ENCODE data around the gene LAMB3.
"Not testable (repeated sequence)": the region's sequence is repeated elsewhere in the genome, so short reads cannot be mapped to it uniquely, and the experiment has no call there.

LAMB3 gene

GRCh38 chr1:209652121-209652735, at the start of gene LAMB3:
Gene LAMB3 (minus strand): TSS chr1:209652425. CDS start chr1:209650944, 1,481 bp downstream.
- DNase-seq: no peak

DNA sequence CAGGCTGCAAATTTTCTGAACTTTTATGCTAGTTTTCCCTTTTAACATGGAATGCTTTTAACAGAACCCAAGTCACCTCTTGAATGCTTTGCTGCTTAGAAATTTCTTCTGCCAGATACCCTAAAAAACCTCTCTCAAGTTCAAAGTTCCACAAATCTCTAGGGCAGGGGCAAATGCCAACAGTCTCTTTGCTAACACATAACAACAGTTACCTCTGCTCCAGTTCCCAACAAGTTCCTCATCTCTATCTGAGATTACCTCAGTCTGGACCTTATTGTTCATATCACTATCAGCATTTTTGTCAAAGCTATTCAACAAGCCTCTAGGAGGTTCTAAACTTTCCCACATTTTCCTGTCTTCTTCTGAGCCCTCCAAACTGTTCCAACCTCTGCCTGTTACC, 48.5 kb upstream of the LAMB3 start:
- DNase-seq: not testable (repeated sequence)

DNA sequence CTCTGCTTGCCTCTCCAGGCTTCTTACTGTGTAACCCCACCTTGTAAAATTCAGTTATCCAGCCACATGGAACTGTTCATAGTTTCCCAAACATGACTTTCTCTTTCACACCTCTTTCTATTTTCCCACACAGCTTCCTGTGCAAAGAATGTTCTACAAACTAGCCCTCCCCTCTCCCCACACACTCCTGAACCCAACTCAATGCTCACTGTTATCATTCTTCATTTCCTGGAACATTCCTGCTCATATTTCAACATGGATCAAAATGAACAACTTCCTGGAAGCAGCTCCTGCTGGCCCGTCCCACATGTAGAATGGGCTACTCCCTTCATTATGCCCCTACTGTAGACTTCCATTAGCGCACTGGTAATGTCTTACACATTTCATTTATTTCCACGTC, 44.9 kb upstream of the LAMB3 start:
- DNase-seq: no peak

DNA sequence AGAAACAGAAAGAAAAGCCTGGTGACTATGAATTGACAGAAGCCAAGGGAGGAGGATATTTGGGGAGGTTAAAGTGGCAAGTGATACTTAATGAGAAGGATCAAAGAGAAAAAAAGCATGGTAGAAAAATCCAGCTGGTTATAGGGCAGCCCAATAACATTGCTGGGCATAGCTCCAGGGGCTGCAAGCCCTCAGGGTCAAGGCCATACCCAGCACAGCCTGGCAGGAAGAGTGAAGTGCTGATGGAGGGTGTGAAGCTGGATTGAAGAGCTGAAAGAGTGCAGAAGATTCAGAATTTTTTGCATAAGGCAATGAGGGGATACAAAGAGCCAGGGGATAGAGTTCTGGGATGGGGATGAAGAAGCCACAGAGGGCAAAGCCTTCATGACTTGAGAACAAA, 44.4 kb upstream of the LAMB3 start:
- DNase-seq: no peak

DNA sequence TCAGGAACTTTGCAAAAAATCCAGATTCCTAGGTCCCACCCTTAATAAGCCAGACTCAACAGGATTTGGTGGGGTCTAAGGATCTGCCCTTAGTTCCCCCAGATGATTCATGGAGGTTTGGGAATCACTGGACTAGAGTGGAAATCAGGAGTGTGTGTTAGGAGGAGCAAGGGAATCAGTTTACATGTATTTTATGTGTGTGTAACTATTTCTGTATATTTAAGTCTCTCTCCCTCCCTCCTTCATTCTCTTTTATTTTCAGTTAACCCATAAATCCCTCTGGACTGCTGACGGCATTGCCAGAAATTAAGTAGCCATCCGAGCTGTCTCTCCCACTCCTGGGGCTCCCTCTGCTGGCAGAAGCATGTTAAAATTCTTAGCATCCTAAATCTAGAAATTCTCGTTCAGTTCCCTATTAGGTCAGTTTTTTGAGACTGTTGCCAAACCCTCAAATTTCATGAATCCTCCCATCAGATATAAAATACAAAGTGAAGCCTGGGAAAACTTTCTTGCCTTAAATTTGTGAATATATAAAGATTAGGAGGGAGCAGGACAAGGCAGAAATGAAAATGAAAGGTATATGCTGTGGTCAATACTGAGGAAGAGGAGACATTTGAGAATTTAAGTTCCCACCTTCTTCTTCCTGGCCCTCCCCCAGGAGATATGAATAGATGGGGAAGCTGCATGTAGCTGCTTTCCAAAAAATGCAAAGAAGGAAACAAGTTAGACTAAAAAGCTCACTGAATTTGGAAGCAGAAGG, 40.7 kb upstream of the LAMB3 start:
- DNase-seq: peak; percentile 48 to 66

DNA sequence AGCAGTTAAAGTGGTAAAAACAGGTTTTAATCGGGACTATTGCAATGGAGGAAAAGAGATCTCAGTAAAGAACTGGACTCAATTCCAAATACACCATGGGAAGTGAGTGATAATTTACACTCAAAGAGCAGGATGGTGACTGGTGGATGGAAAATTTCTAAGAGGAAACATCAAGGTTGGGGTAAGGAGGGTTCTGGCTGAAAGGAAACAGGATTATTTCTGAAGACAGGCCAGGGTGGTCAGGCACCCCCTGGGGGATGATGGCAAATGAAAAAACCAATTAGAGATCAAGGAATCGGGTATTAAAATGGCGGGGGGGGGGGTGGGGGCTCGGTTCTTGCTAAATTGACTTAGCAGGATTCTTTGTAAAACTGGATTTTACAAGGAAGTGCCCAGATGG, 40.1 kb upstream of the LAMB3 start:
- no peak for DNase-seq

- DNase-seq: no peak
Measured at GRCh38 chr1:209691237-209691636, 39.0 kb upstream of the LAMB3 start.

GRCh38 chr1:209689477-209689876, 37.3 kb upstream of the LAMB3 start:
- no peak for DNase-seq

- no peak for DNase-seq
Measured at GRCh38 chr1:209688746-209689234, 36.6 kb upstream of the LAMB3 start.

DNA sequence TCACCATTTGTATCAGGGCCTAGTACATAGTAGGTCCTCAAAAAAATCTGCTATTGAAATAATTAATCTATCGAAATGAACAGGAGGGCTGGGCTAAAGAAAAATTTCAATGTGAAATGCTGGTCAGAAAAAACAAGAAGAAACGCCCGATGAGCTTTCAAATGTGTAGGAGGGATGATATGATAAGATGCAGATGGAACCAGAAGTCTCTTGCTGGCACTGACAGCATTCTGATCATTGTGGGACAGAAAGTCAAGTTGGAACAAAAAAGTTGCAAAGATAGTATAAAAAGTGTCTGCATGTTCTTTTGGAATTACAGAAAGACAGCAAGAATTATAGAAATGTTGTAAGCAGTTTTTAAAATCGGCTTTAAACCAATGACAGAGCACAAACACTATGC, 34.1 kb upstream of the LAMB3 start:
- DNase-seq: no peak

DNA sequence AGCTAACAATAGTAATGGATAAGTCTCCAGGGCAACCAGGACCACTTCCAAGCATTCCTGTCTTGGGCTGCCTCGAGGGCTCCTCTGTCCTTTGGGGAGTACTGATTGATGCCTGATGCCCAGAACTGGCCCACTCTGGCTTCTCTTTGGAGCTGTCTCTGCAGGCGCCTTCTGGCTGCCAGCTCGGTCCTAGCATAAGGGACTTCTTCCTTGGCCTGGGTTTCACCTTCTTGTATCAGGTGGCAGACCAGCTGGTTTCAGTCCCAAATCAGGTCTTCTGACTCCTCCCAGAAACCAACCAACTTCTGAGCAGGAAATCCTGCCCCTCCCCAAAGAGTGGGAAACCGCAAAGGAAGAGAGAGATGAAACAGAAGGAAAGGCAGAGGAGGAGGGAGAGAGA, 33.6 kb upstream of the LAMB3 start:
- no peak for DNase-seq

GRCh38 chr1:209678981-209679539, 26.8 kb upstream of the LAMB3 start:
- no peak for DNase-seq

GRCh38 chr1:209675565-209676154, 23.4 kb upstream of the LAMB3 start:
- no peak for DNase-seq

DNA sequence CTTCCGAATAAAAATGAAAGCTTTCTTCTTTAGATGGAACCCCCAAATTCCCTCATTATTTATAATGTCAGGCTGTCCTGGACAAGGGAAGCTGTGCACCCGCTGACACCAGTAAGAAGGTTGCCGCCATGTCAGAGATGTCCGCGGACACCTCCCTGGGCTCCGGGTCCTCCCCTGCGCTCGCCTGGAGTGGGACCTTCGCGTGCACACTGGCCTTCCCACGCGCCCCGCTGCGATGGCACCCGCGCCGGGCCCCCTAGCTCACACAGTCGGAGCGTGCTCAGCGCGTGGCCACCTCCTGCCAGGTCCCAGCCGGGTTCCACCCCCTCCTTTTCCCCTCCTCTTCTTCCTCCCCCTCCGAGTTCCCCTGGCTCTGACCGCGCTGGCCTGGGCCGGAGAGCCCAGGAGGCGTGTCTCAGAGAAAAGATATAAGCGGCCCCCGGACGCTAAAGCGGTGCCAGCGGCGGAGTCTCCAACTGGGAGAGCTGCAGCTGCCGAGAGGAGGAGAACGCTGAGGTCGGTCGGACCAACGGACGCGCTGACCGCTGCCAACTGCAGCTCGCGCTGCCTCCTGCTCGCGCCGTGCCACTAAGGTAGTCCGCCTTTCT, 22.8 kb upstream of the LAMB3 start, which contains the start of gene G0S2:
Gene G0S2, plus strand, starts transcription at position 456 of the 608 bp plus-strand sequence. CDS start 273 bp downstream, outside the sequence.
- peak; percentile 31 to 46 for DNase-seq

GRCh38 chr1:209673631-209674417, 21.6 kb upstream of the LAMB3 start:
- DNase-seq: no peak

GRCh38 chr1:209672705-209673630, 20.7 kb upstream of the LAMB3 start:
- peak in 1 of 2 experiments; percentile 12 for DNase-seq

GRCh38 chr1:209670441-209671082, 18.3 kb upstream of the LAMB3 start:
- no peak for DNase-seq

GRCh38 chr1:209667708-209668107, 15.5 kb upstream of the LAMB3 start:
- no peak for DNase-seq

GRCh38 chr1:209667103-209667502, 14.9 kb upstream of the LAMB3 start:
- DNase-seq: no peak

DNA sequence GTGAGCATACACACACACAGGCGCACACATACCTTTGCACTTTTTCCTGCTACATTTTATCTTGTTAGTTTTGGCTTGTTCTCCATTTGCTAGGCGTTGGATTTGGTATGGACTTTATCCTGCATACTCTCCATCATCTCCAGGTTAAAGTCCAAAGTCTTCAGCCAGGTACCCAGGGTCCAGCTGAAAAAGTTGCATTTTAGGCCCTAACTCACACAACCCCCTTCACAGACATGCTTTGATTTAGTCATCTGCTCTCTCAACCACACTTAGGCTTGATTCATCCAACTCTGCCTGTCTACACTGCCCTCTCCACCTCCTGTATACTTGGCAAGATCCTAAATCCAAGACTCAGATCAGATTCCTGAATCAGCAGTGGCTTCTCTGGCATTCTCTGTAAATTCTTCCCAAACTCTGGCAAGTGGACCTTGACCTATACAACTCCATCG, 10.7 kb upstream of the LAMB3 start:
- no peak for DNase-seq

Measured in stimulated activated CD4-positive, alpha-beta T cell treated with anti-CD3 and anti-CD28 coated beads, Interleukin-4, amount 100 ng/mL, for 4 hours (primary cell).